RPMI7951 (cell line): ENCODE results near the gene CLEC7A. TPM values are rescaled to one million over a fixed set of nuclear protein-coding genes. Genes with fewer than 3 reads are reported as not detected.
A peak's percentile ranks its signal among the peaks of the same experiment; 100 is the strongest.

Experiments
- DNase-seq: peaks from one replicate; pipeline ENCODE4 v3.0.0-alpha.2; 2012; ENCODE audit warnings: low read depth
- total RNA-seq: library from RNA; depleted of rRNA; stranded (reverse); fragments of >200 nt; shearing (Covaris generic); gene quantifications from 2 replicates; pipeline ENCODE4 v1.2.3, GENCODE V29; 2014; rRNA removed

CLEC7A gene
- not detected in 2 replicates for total RNA-seq

- no peak for DNase-seq
Measured at GRCh38 chr12:10130042-10130441, at the start of gene CLEC7A. Gene CLEC7A, minus strand, starts transcription at chr12:10130199. Its CDS starts 117 bp downstream, at chr12:10130082.

- no peak for DNase-seq
Measured at GRCh38 chr12:10179776-10180181, 49.8 kb upstream of the CLEC7A start.

GRCh38 chr12:10178821-10179220 lies 48.8 kb upstream of the CLEC7A start, which contains the start of gene TMEM52B:
Gene TMEM52B, plus strand, starts transcription at chr12:10179032. Its CDS starts 543 bp downstream, at chr12:10179575.
- DNase-seq, result no peak

GRCh38 chr12:10175846-10176636 lies 46.0 kb upstream of the CLEC7A start:
- no peak for DNase-seq

GRCh38 chr12:10174986-10175614 lies 45.1 kb upstream of the CLEC7A start:
- DNase-seq, result no peak

- no peak for DNase-seq
Measured at GRCh38 chr12:10171973-10172728, 42.2 kb upstream of the CLEC7A start, which contains the start of gene OLR1. Gene OLR1, minus strand, starts transcription at chr12:10172132. Its CDS starts 55 bp downstream, at chr12:10172077.

- DNase-seq, result peak; percentile 27
Measured at GRCh38 chr12:10170216-10170615, 40.2 kb upstream of the CLEC7A start.

GRCh38 chr12:10169104-10169503 lies 39.1 kb upstream of the CLEC7A start:
- no peak for DNase-seq

GRCh38 chr12:10167599-10167998 lies 37.6 kb upstream of the CLEC7A start:
- DNase-seq, result no peak

GRCh38 chr12:10165421-10165820 lies 35.4 kb upstream of the CLEC7A start:
- DNase-seq, result no peak

- no peak for DNase-seq
Measured at GRCh38 chr12:10163084-10163483, 33.1 kb upstream of the CLEC7A start.

- DNase-seq, result no peak
Measured at GRCh38 chr12:10160617-10161385, 30.8 kb upstream of the CLEC7A start.

GRCh38 chr12:10159280-10159679 lies 29.3 kb upstream of the CLEC7A start:
- DNase-seq, result no peak

GRCh38 chr12:10158406-10158805 lies 28.4 kb upstream of the CLEC7A start:
- DNase-seq, result no peak

- DNase-seq, result no peak
Measured at GRCh38 chr12:10155966-10156365, 26.0 kb upstream of the CLEC7A start.

GRCh38 chr12:10154145-10154496 lies 24.1 kb upstream of the CLEC7A start:
- DNase-seq, result no peak

- DNase-seq, result peak; percentile 61
Measured at GRCh38 chr12:10153271-10154144, 23.5 kb upstream of the CLEC7A start.

GRCh38 chr12:10151621-10152020 lies 21.6 kb upstream of the CLEC7A start:
- no peak for DNase-seq

GRCh38 chr12:10147714-10148403 lies 17.9 kb upstream of the CLEC7A start:
- no peak for DNase-seq
